ENCODE results near the gene MGLL. TPM values are rescaled to one million over a fixed set of nuclear protein-coding genes. Genes with fewer than 3 reads are reported as not detected.

Gene MGLL
- polyA plus RNA-seq, 3 donors: 21.7 to 137 (median 72.9) TPM

DNA sequence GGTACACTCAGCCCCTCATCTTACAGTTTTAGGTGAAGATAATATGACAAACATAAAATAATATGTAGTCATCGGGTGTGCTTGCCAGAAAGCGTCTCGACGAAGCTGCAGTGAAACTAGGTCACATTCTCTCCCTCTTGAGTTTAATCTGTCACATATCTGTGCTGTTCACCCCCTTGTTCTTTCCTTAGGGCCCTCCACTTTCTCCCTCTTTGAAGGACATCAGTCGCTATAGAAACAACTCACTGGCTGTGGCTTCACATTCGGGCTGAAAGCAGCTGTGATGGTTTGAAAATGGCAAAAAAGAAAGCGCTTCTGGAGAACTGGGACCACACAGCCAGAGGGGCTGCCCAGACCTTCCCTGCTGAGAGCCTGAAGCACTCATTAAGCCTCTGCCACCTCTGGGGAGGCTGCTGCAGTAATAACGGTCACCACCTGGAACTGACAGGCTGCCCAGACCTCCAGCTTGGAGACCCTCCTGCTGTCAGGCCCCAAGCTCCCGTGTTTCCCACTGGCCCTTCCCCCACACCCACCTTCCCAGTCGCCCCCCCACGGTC is 99.2 kb downstream of the MGLL start:
- WGBS, 3 donors: 48 to 70% (median 61%) methylated on average over 11 of the region's 11 CpGs
- no peak overlapping the region for H3K27ac ChIP-seq (ENCODE audit: low read depth, low read length)

GRCh38 chr3:127722091-127722784 is 100.1 kb downstream of the MGLL start:
- WGBS, 3 donors: 56 to 66% (median 65%) methylated on average over 13 of the region's 13 CpGs
- no peak overlapping the region for H3K27ac ChIP-seq (ENCODE audit: low read depth, low read length)

DNA sequence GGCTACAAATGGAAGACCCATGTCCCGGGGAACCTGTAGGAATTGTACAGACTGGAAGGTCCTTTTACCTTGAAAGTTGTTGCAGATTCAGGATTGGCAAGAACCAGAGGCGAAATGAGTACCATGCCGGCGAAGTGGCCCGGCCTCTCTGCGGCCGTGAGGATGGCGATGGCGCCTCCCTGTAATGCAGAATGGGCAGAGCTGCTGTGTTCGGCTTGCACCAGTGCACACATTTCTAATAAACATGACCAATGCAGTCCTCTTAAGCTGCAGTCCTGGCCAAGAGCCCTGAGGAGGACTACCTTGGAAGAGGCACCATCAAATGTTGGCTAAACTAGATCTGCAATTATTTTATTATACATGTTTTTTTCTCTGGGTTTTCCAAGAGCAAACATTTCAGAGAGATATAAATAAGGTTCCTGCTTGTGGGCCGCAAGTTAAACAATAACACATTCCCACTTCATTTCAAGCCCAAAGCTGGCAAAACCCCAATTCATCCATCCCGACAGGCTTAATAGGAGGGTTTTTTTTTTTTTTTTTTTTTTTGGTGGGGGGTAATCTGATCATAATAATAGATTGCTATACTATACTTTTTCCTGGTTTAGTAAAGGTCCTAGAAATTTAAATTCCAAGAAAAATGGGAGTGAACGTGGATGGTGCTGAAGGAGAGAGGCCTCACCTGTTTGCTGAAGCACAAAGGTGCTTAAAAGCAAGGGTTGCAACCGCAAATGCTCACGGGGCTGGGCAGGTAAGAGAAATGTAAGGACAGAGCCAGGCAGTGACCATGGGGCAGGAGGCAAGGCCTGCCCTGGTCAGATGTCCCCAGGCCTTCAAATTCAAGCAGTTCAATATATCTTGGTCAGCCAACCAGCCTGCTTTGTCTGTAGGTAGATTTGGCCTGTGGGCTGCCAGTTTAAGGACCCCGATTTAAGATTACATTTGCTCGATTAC is 101.1 kb downstream of the MGLL start:
- no peak overlapping the region for H3K27ac ChIP-seq (ENCODE audit: low read depth, low read length)
- 85 to 96% (median 91%) methylated on average over 17 of the region's 17 CpGs for WGBS, 3 donors

GRCh38 chr3:127720161-127720823 is 102.0 kb downstream of the MGLL start:
- H3K27ac ChIP-seq (ENCODE audit: low read depth, low read length): no peak overlapping the region
- WGBS, 3 donors: 89 to 93% (median 91%) methylated on average over 15 of the region's 15 CpGs

DNA sequence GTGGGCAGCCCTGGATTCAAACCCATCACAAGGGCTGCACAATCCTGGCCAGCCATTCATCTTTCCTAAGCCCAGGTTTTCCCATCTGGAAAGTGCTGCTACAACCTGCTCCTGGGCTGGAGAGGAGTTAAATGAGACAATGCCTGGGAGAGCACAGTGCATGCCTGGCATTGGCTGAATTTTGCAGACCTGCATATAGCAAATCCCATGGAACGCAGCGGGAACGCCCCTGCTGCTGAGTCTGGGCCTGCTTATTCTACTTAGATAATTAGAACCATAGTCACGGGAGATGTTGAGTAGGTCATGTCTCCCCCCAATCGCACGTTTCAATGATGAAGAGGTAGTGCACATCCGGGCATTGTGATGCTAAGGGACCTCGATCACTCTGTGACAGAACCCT is 102.9 kb downstream of the MGLL start:
- no peak overlapping the region for H3K27ac ChIP-seq (ENCODE audit: low read depth, low read length)
- 89 to 93% (median 90%) methylated on average over 8 of the region's 8 CpGs for WGBS, 3 donors

DNA sequence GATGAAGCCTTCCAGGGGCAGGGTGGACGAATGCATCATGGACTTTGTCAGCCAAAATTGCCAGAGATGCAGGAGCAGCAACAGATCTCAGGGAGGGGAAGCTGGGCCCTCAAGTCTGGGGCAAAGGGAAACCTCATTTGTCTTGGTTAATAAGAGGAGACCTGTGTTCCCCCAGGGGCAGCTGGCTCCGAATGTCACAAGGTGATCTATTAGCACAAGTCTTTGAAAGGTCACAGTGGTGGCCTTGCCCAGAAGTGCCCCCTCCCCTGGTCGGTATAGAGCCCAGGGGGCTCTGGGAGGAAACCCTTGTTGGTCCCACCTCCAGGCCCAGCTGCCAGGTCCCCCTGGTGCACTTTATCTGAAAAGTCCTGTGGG is 103.4 kb downstream of the MGLL start:
- no peak overlapping the region for H3K27ac ChIP-seq (ENCODE audit: low read depth, low read length)

DNA sequence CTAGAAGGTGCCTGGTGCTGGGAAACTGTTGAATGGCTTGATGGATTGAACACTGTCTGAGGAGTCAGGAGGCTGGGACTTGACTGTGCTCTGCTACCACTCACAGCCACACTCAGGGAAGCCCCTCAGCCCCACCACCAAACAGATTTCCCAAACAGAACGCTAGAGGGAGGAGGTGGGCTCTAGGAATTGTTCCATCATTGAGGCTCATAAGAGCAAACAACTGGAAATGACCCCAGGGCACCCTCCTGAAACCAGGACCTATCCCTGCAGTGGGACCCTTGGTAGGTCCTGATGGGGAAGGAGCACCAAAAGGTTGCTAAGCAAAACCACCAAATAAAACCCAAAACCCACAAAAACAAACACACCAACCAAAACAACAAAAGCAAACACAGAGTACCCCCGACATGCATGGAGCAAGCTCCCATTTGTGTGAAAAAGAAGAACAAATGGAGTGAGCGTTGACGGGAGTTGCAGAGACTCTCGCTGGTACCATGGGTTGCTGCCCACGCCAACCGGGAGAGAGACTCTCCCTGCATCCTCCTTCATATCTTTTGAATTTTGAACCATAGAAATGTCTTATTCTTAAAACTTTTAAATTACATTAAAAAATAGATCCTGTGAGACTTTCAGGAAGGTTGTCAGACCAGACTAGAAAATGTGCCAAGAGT is 103.9 kb downstream of the MGLL start:
- 80 to 86% (median 84%) methylated on average over 7 of the region's 7 CpGs for WGBS, 3 donors
- H3K27ac ChIP-seq (ENCODE audit: low read depth, low read length): no peak overlapping the region

More for the DNA sequence above, 103.4 kb downstream of the MGLL start:
- 40 to 70% (median 54%) methylated on average over 2 to 3 of the region's 3 CpGs for WGBS, 3 donors

DNA sequence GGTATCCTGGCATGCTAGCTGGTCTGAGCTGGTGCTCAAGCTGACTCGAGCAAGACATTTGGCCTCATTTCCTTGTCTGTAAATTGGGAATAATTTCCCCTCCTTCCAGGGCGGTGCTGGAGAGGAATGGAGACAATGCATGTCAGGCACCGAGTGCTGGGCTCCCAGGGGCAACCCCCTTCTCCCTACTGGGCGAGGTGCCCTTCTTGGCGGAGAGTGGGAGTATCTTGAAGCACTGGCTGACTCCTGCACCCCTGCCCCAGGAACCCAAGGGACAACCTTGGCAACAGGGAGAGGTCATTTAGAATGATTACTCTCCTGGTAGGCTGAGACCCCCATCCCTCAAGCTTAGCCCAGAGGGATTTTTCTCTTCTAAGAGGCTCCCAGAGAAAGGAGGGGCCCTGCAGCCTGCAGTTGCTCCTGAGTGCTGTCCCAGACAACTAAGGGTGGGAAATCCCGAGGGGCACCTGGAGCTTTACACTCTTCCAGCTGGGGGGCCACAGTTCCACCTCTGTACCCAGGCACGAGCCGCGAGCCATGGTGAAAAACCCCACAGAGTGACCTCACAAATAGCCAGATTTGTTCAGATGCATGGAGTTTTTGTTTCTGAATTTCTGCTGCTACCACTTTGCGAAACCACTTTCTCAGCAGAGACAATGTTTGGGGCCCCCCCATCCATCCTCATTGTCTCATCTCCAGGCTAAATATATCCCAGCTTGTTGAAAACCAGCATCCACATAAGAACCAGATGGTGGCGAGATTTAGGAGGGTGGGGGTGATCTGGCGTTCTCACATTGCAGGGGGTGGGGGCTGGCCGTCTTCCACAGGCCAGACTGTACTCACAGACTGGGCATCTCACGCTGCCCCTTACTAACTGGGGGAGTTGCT is 104.7 kb downstream of the MGLL start:
- H3K27ac ChIP-seq (ENCODE audit: low read depth, low read length): no peak overlapping the region

GRCh38 chr3:127716384-127716783 is 105.9 kb downstream of the MGLL start:
- WGBS, 3 donors: 80 to 94% (median 90%) methylated on average over 6 of the region's 6 CpGs
- no peak overlapping the region for H3K27ac ChIP-seq (ENCODE audit: low read depth, low read length)

More for the DNA sequence above, 104.7 kb downstream of the MGLL start:
- 64 to 79% (median 77%) methylated on average over 14 of the region's 14 CpGs for WGBS, 3 donors

GRCh38 chr3:127715532-127715931 is 106.8 kb downstream of the MGLL start:
- no peak overlapping the region for H3K27ac ChIP-seq (ENCODE audit: low read depth, low read length)
- WGBS, 3 donors: 40 to 70% (median 40%) methylated on average over 8 of the region's 8 CpGs

DNA sequence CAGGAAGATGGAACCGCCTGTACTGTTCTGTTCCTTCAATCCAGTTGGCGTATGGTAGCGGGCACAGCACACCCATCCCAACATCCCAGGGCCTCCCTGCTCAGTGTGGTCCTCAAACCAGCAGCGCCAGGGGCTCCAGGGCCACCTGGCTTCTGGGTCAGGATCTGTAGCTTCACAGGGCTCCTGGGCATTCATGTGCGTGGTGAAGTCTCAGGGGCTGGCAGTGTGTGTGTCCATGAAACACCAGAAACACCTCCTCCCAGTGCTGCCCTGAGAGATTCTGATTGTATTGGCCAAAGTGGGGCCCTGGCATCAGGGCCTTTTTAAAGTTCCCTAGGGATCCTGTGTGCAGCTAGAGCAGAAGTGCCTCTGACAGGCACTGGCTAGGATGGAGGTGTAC is 107.4 kb downstream of the MGLL start:
- WGBS, 3 donors: 87 to 90% (median 89%) methylated on average over 5 of the region's 5 CpGs
- no peak overlapping the region for H3K27ac ChIP-seq (ENCODE audit: low read depth, low read length)

DNA sequence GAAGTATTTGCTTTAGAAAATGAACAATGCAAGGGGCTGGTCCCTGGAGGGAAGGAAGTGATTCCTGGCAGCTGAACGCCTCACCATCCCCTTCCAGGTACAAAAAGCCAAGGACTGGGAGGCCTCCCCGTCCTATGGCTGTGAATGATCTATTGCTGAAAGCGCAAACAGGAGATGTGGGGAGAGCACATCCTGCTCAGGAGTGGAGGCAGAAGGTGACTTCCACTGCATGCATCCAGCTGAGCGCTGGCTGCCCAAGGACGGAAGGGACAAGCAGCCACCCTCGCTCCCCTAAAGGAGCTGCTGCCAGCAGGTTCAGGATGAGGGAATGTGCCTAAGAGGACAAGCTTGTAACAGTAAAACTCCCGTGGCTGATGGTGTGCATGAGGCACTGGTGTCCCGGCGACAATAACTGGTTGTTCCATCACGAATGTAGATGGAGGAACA is 108.2 kb downstream of the MGLL start:
- WGBS, 3 donors: 63 to 71% (median 65%) methylated on average over 9 to 10 of the region's 10 CpGs
- no peak overlapping the region for H3K27ac ChIP-seq (ENCODE audit: low read depth, low read length)

DNA sequence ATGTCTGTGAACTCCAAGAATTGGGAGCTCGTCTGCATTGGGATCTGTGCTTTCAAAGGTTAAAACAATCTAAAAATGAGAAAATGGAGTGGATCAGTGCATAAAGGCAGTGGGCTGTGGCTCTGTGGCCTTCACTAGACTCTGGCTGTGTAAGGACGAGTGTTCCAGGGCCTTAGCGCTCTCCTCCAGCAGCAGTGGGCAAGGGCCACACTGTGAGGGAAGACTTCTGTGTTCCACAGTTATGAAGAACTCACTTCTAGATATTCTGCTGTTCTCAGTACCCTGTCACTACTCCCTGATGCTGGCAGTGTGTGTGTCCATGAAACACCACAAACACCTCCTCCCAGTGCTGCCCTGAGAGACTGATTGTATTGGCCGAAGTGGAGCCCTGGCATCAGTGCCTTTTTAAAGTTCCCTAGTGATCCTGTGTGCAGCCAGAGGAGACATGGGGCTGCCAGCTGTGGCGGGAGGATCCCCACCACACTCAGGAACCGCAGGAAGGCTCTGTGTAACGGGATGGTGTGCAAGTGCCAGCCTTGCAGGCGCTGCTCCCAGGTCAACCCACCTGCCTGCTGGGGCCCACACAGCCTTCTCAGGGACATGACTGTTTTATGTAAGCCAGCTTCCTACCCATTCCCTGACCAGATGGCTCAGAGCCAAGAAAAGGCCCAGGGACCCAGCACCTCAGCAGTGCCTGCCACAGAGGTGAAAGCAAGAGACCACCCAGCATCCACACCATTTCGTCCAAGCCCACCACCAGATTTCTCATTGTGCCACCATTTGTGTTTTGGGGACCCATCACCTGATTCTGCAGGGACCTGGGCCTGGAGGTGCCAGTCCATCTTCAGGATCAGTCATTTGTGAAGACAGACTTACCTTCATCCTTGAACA is 109.2 kb downstream of the MGLL start:
- H3K27ac ChIP-seq (ENCODE audit: low read depth, low read length): no peak overlapping the region
- WGBS, 3 donors: 67 to 83% (median 72%) methylated on average over 9 of the region's 9 CpGs

DNA sequence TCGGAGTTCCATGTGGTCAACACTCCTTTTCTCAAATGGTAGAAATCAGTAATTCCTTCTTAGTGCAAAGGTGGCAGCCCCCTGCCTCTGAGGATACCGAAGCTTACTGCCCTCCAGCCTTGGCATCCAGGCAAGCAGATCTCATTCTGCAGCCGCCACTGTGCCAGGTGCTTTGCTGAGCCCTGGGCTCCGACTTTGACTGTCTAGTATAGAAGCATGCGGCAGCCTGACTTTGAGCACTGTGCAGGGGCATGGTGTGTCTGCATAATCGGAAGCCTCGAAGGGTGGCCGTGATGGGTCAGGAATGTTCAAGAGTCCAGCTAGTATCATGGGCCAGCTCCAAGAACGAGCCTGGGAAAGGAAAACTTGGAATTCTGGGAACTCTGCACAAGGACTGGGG is 109.9 kb downstream of the MGLL start:
- 80 to 89% (median 82%) methylated on average over 9 of the region's 9 CpGs for WGBS, 3 donors
- no peak overlapping the region for H3K27ac ChIP-seq (ENCODE audit: low read depth, low read length)

GRCh38 chr3:127711896-127712295 is 110.4 kb downstream of the MGLL start:
- WGBS, 3 donors: 83 to 96% (median 95%) methylated on average over 14 of the region's 14 CpGs
- no peak overlapping the region for H3K27ac ChIP-seq (ENCODE audit: low read depth, low read length)

DNA sequence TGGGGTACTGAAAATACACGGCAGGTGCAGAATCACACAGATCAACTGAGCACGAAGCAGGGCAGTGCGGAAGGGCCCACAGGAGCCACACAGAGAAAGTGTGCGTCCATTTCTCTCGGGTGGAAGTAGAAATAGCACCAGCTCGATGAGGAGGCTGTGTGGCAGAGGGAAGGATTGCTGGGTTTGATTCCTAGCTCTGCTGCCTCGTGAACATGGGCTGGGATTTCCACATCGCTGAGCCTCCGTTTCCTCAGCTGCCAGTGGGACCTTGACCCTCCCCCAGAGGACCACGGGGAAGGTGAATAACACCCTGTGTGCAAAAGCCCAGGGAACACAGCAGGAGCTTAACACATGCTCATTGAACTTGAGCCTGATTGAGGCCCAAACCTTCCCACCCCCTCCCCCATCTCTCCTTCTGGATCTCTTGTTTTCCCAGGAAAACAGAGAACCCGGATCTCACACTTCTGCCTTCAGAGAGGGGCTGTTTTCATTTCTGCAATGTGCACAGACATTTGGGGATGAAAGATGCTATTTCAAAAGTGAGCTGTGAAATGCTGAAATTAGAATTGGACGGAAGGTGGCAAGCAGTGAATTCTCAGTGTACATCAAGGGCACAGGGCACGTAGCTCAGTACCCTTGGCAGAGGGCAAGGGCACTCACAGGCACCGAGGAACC is 111.2 kb downstream of the MGLL start:
- H3K27ac ChIP-seq (ENCODE audit: low read depth, low read length): no peak overlapping the region
- 62 to 80% (median 79%) methylated on average over 14 of the region's 14 CpGs for WGBS, 3 donors

Measured in adipose tissue (tissue), 3 donors.